NCI-H526 (cell line): ENCODE results near the gene PRKACA.

Source experiments
- DNase-seq, 2 experiments: peaks; one replicate each; lab custom pipeline; 2025; lab: John Stamatoyannopoulos, UW

The PRKACA gene

GRCh38 chr19:14091813-14092462 is 25.6 kb downstream of the PRKACA start:
- DNase-seq: no peak

GRCh38 chr19:14091081-14091812 is 26.3 kb downstream of the PRKACA start:
- DNase-seq: peak; percentile 17 to 52

GRCh38 chr19:14090509-14091080 is 27.0 kb downstream of the PRKACA start, which contains the start of gene SAMD1:
Gene SAMD1 (minus strand): TSS chr19:14090751.
- DNase-seq: peak in 1 of 2 experiments; percentile 87

- DNase-seq: peak in 1 of 2 experiments; percentile 61
Observed at GRCh38 chr19:14089662-14090508, 27.7 kb downstream of the PRKACA start.

- peak in 1 of 2 experiments; percentile 21 for DNase-seq
Observed at GRCh38 chr19:14089412-14089661, 28.2 kb downstream of the PRKACA start.

- no peak for DNase-seq
Observed at GRCh38 chr19:14088634-14089411, 28.7 kb downstream of the PRKACA start.

GRCh38 chr19:14086098-14086497 is 31.5 kb downstream of the PRKACA start:
- DNase-seq: no peak

GRCh38 chr19:14085309-14085995 is 32.1 kb downstream of the PRKACA start, which contains the start of gene C19orf67:
Gene C19orf67 (minus strand): TSS chr19:14085783. CDS start chr19:14085627, 156 bp downstream.
- DNase-seq: no peak

- DNase-seq: no peak
Observed at GRCh38 chr19:14082675-14082960, 34.9 kb downstream of the PRKACA start.

GRCh38 chr19:14081797-14082674 is 35.5 kb downstream of the PRKACA start:
- peak in 1 of 2 experiments; percentile 42 for DNase-seq

- DNase-seq: peak; percentile 95 to 97
Observed at GRCh38 chr19:14080887-14081796, 36.4 kb downstream of the PRKACA start.

- no peak for DNase-seq
Observed at GRCh38 chr19:14078411-14078810, 39.2 kb downstream of the PRKACA start.

GRCh38 chr19:14073925-14074838 is 43.4 kb downstream of the PRKACA start:
- DNase-seq: peak in 1 of 2 experiments; percentile 27

GRCh38 chr19:14073261-14073924 is 44.2 kb downstream of the PRKACA start:
- peak in 1 of 2 experiments; percentile 89 for DNase-seq

- DNase-seq: peak in 1 of 2 experiments; percentile 49
Observed at GRCh38 chr19:14072535-14073260, 44.9 kb downstream of the PRKACA start, which contains the start of gene MISP3. Gene MISP3 (plus strand): TSS chr19:14072786. CDS start chr19:14073310, 524 bp downstream.

GRCh38 chr19:14070268-14071050 is 47.1 kb downstream of the PRKACA start:
- no peak for DNase-seq
